CD14-positive monocyte (primary cell): ENCODE results near the gene TLR6. TPM values are rescaled to one million over a fixed set of nuclear protein-coding genes. Genes with fewer than 3 reads are reported as not detected.

Experiments
- DNase-seq, 3 donors: peaks; one replicate each; pipeline ENCODE4 v3.0.0-alpha.2; 2011 to 2022
- H2AFZ ChIP-seq: 2 replicates; pipeline ENCODE4 v1.6.0; 2012; ENCODE audit warnings: mild to moderate bottlenecking, low read depth, low read length, inconsistent platforms; ENCODE audit not compliant: insufficient read depth, poor library complexity, severe bottlenecking
- H3K27ac ChIP-seq, 2 donors: 1 replicate in 1 of 2; 2 replicates in 1 of 2; pipeline ENCODE4 v1.5.1; 2012 to 2013; ENCODE audit warnings: low read length in 2 of 2, control low read depth in 1 of 2, inconsistent platforms in 1 of 2, low read depth in 1 of 2, mild to moderate bottlenecking in 1 of 2
- H3K27me3 ChIP-seq, 2 donors: one replicate each; pipeline versions ENCODE4 v1.6.0 to v1.6.1; 2011 to 2013; ENCODE audit warnings: low read length in 2 of 2; ENCODE audit not compliant: control insufficient read depth in 2 of 2, insufficient read depth in 2 of 2
- H3K36me3 ChIP-seq, 2 donors: replicated peaks in 1 of 2; 1 replicate in 1 of 2; 2 replicates in 1 of 2; pipeline versions ENCODE4 v1.5.1 to v1.6.1; 2012 to 2013; ENCODE audit warnings: low read length in 2 of 2, control low read depth in 1 of 2, inconsistent platforms in 1 of 2, mild to moderate bottlenecking in 1 of 2; ENCODE audit not compliant: insufficient read depth in 2 of 2, control insufficient read depth in 1 of 2
- H3K4me1 ChIP-seq, 2 donors: 1 replicate in 1 of 2; 2 replicates in 1 of 2; pipeline versions ENCODE4 v1.5.1 to v1.6.1; 2012 to 2013; ENCODE audit warnings: low read length in 2 of 2, control low read depth in 1 of 2, inconsistent platforms in 1 of 2, mild to moderate bottlenecking in 1 of 2, moderate library complexity in 1 of 2; ENCODE audit not compliant: insufficient read depth in 2 of 2, control insufficient read depth in 1 of 2
- H3K4me2 ChIP-seq: replicated peaks from 2 replicates; pipeline ENCODE3; 2012; ENCODE audit warnings: low read length, moderate library complexity, mild to moderate bottlenecking; ENCODE audit not compliant: poor library complexity, severe bottlenecking; ENCODE audit errors: extremely low read depth
- H3K4me3 ChIP-seq, 3 experiments: fragments of 200-600 bp in 1 of 3; sonication (generic) in 1 of 3; replicated peaks in 1 of 3; 1 replicate in 2 of 3; 2 replicates in 1 of 3; pipeline ENCODE4 v1.5.1; 2011 to 2013; ENCODE audit warnings: low read length in 3 of 3, mild to moderate bottlenecking in 3 of 3, control low read depth in 2 of 3, low read depth in 2 of 3, inconsistent platforms in 1 of 3, moderate library complexity in 1 of 3
- H3K79me2 ChIP-seq: 2 replicates; pipeline ENCODE4 v1.6.0; 2012; ENCODE audit warnings: mild to moderate bottlenecking, control low read depth, inconsistent platforms, low read length, moderate library complexity; ENCODE audit not compliant: insufficient read depth
- H3K9ac ChIP-seq: 2 replicates; pipeline ENCODE4 v1.6.0; 2017; ENCODE audit warnings: low read length, mild to moderate bottlenecking; ENCODE audit not compliant: insufficient read depth, poor library complexity, severe bottlenecking
- H3K9me3 ChIP-seq, 2 donors: replicated peaks in 1 of 2; 1 replicate in 1 of 2; 2 replicates in 1 of 2; pipeline versions ENCODE4 v1.5.1 to v1.6.1; 2012 to 2013; ENCODE audit warnings: low read length in 2 of 2, control low read depth in 1 of 2; ENCODE audit not compliant: control insufficient read depth in 1 of 2, insufficient read depth in 1 of 2
- H4K20me1 ChIP-seq: 2 replicates; pipeline ENCODE4 v1.6.0; 2012; ENCODE audit warnings: mild to moderate bottlenecking, low read length, control low read depth, moderate library complexity; ENCODE audit not compliant: insufficient read depth
- H3K27ac Mint-ChIP-seq, 7 donors: one replicate each; pipeline ENCODE4 v1.8.0; 2020; ENCODE audit warnings: mild to moderate bottlenecking in 7 of 7, mixed read lengths in 7 of 7, moderate library complexity in 6 of 7, inconsistent platforms in 2 of 7
- H3K27me3 Mint-ChIP-seq, 3 donors: one replicate each; pipeline ENCODE4 v1.8.0; 2021 to 2022; ENCODE audit warnings: low read depth in 3 of 3, mild to moderate bottlenecking in 3 of 3, mixed read lengths in 3 of 3, moderate library complexity in 3 of 3, inconsistent platforms in 1 of 3
- H3K36me3 Mint-ChIP-seq, 2 donors: one replicate each; pipeline ENCODE4 v1.8.0; 2020; ENCODE audit warnings: mixed read lengths in 2 of 2, inconsistent platforms in 1 of 2, mild to moderate bottlenecking in 1 of 2
- H3K4me1 Mint-ChIP-seq: one replicate; pipeline ENCODE4 v1.8.0; 2020; ENCODE audit warnings: mild to moderate bottlenecking, mixed read lengths
- H3K4me3 Mint-ChIP-seq, 2 donors: one replicate each; pipeline ENCODE4 v1.8.0; 2020; ENCODE audit warnings: mild to moderate bottlenecking in 2 of 2, mixed read lengths in 2 of 2, moderate library complexity in 1 of 2
- H3K9me3 Mint-ChIP-seq, 7 donors: one replicate each; pipeline ENCODE4 v1.8.0; 2020 to 2022; ENCODE audit warnings: mixed read lengths in 7 of 7, mild to moderate bottlenecking in 6 of 7, moderate library complexity in 6 of 7, inconsistent platforms in 2 of 7
- CTCF ChIP-seq: fragments of 200-600 bp; IDR thresholded peaks from one replicate; pipeline ENCODE4 v1.8.0; 2022; ENCODE audit warnings: antibody characterized with exemption, mild to moderate bottlenecking
- WGBS: methylation state at CpG from one replicate; pipeline ENCODE4 v1.1.5; 2013; ENCODE audit warnings: missing lambda C conversion rate; ENCODE audit not compliant: insufficient coverage; 5-methylcytosine and 5-hydroxymethylcytosine counted together
- intact Hi-C, 2 donors: fragments of 100-400 bp; cut with micrococcal nuclease; formaldehyde crosslinking; loops; one replicate each; pipeline versions ENCODE4 v1.15.0 to v1.15.1; 2023
- polyA plus RNA-seq, 3 donors: library from polyadenylated mRNA; depleted of rRNA in 1 of 3; unstranded in 2 of 3; stranded (reverse) in 1 of 3; fragments of 300-500 nt in 2 of 3; fragments of >200 nt in 1 of 3; fragmentation: Illumina TruSeq in 2 of 3; gene quantifications; 1 replicate in 2 of 3; 2 replicates in 1 of 3; pipeline ENCODE4 v1.2.3, GENCODE V29; 2012 to 2021

The TLR6 gene
- polyA plus RNA-seq, 3 donors, result 7.7 to 12.7 (median 11.5) TPM

- peaks cover 0 to 11% (median 2%) of the 10 kb centered on the region in 7 donors for H3K9me3 Mint-ChIP-seq
- Histone ChIP-seq H3K36me3 (peaks cover 22 to 27% of the 10 kb centered on the region in 2 donors), H3K4me1 (peaks cover 64 to 68% of the 10 kb centered on the region in 2 donors), H3K9me3 (peaks cover 0 to 3% of the 10 kb centered on the region in 2 donors), H3K4me2 (peak overlapping the region; percentile 85), H3K9ac (peak overlapping the region; percentile 51), H3K27ac (peak overlapping the region; percentile 73 to 89), H3K27me3 (no peaks in the 10 kb centered on the region), H4K20me1 (peaks cover 20% of the 10 kb centered on the region), H2AFZ (peak overlapping the region; percentile 6), H3K79me2 (peaks cover 44% of the 10 kb centered on the region), H3K4me3 (peak overlapping the region; percentile 66 to 100 (median 98))
- H3K36me3 Mint-ChIP-seq, result peaks cover 24 to 27% of the 10 kb centered on the region in 2 donors
- no CpG with 5 or more reads among the region's 5 CpGs for WGBS
- H3K27ac Mint-ChIP-seq, result peak overlapping the region; percentile 90 to 97 (median 96)
- intact Hi-C loops, result loop anchor here in 1 of 2 donors (10.0 kb wide), 1 partner anchor 51 kb away; no protein-coding TSS in a partner anchor
- peak; percentile 82 to 93 (median 87) for DNase-seq
- peak overlapping the region; percentile 83 to 95 for H3K4me3 Mint-ChIP-seq
- no peak for TF ChIP-seq CTCF
- H3K4me1 Mint-ChIP-seq, result peaks cover 65% of the 10 kb centered on the region
- H3K27me3 Mint-ChIP-seq, result no peaks in the 10 kb centered on the region
Measured at GRCh38 chr4:38805530-38806145, 51.0 kb downstream of the TLR6 start.

- peaks cover 53% of the 10 kb centered on the region for H3K79me2 ChIP-seq
- H3K36me3 ChIP-seq, result peaks cover 31 to 36% of the 10 kb centered on the region in 2 donors
- H2AFZ ChIP-seq, result peak within 1 kb of the TSS; percentile 63
- H3K27me3 Mint-ChIP-seq, result no peaks in the 10 kb centered on the region
- peaks cover 65% of the 10 kb centered on the region for H3K4me1 Mint-ChIP-seq
- H3K36me3 Mint-ChIP-seq, result peaks cover 32 to 36% of the 10 kb centered on the region in 2 donors
- H3K27ac ChIP-seq, result peak within 1 kb of the TSS; percentile 73 to 89
- H3K9me3 Mint-ChIP-seq, result peaks cover 0 to 13% (median 8%) of the 10 kb centered on the region in 7 donors
- H3K4me3 Mint-ChIP-seq, result peak within 1 kb of the TSS; percentile 83 to 95
- no CpG with 5 or more reads among the region's 7 CpGs for WGBS
- H3K27ac Mint-ChIP-seq, result peak within 1 kb of the TSS; percentile 90 to 97 (median 96)
- peak within 1 kb of the TSS; percentile 78 for H3K9ac ChIP-seq
- peak within 1 kb of the TSS; percentile 66 to 100 (median 98) for H3K4me3 ChIP-seq
- peaks cover 64 to 71% of the 10 kb centered on the region in 2 donors for H3K4me1 ChIP-seq
- peaks cover 29% of the 10 kb centered on the region for H4K20me1 ChIP-seq
- H3K4me2 ChIP-seq, result peak within 1 kb of the TSS; percentile 85
- no peaks in the 10 kb centered on the region for H3K27me3 ChIP-seq
- peak; percentile 66 to 88 (median 70) for DNase-seq
- H3K9me3 ChIP-seq, result peaks cover 3 to 7% of the 10 kb centered on the region in 2 donors
- TF ChIP-seq CTCF, result peak; percentile 83
- intact Hi-C loops, result loop anchor here (1.0 to 10.0 kb wide), 3 partner anchors 43 to 53 kb away; partner anchors contain the start of gene TLR6 (in 1 of the 2)
Measured at GRCh38 chr4:38804654-38805295, 51.8 kb downstream of the TLR6 start, which contains the start of gene TLR1. Gene TLR1 (minus strand): TSS chr4:38804791. CDS start chr4:38798831, 5,960 bp downstream.
